GM23338 (cell line): ENCODE results near the gene SLC2A9.

ENCODE experiments used
- CREB1 ChIP-seq: fragments of 250-450 bp; sonication (Bioruptor Pico); IDR thresholded peaks from 2 replicates; pipeline ENCODE4 v1.5.0; 2020; ENCODE audit warnings: low read depth, mild to moderate bottlenecking, moderate library complexity
- EZH2 ChIP-seq: fragments of 200-600 bp; sonication (generic); IDR thresholded peaks from one replicate; pipeline ENCODE4 v1.8.0; 2017; ENCODE audit warnings: antibody characterized with exemption, mild to moderate bottlenecking, low read depth; ENCODE audit not compliant: unreplicated experiment
- EZH2phosphoT487 ChIP-seq: fragments of 200-600 bp; sonication (generic); IDR thresholded peaks from one replicate; pipeline ENCODE4 v1.8.1; 2018; ENCODE audit warnings: antibody characterized with exemption; ENCODE audit not compliant: unreplicated experiment
- NANOG ChIP-seq: IDR thresholded peaks from 2 replicates; pipeline ENCODE4 v1.6.1; 2016; ENCODE audit warnings: antibody characterized with exemption, borderline replicate concordance
- POLR2AphosphoS5 ChIP-seq: IDR thresholded peaks from 2 replicates; pipeline ENCODE4 v1.6.1; 2016; ENCODE audit warnings: antibody characterized with exemption, low read depth
- STAT1 ChIP-seq: IDR thresholded peaks from one replicate; pipeline ENCODE4 v1.6.1; 2016; ENCODE audit warnings: antibody characterized with exemption; ENCODE audit not compliant: unreplicated experiment
- ZNF114 ChIP-seq: fragments of 250-450 bp; sonication (Bioruptor Pico); IDR thresholded peaks from 2 replicates; pipeline ENCODE4 v1.5.0; 2020; ENCODE audit warnings: mild to moderate bottlenecking, moderate library complexity
- TF ChIP-seq, protein P1 (sequence below), 2 experiments: fragments of 200-600 bp in 1 of 2; sonication (generic) in 1 of 2; conservative IDR thresholded peaks; 2 replicates each; pipeline versions ENCODE4 v1.5.1 to v1.6.1; 2016 to 2017; ENCODE audit warnings: antibody characterized with exemption in 2 of 2, low read depth in 2 of 2, mild to moderate bottlenecking in 2 of 2, moderate library complexity in 1 of 2
- TF ChIP-seq, protein P2 (sequence below): IDR thresholded peaks from one replicate; pipeline ENCODE4 v1.6.1; 2018; ENCODE audit warnings: antibody characterized with exemption; ENCODE audit not compliant: unreplicated experiment
- TF ChIP-seq, protein P3 (sequence below): IDR thresholded peaks from 2 replicates; pipeline ENCODE4 v1.6.1; 2016; ENCODE audit warnings: antibody characterized with exemption
- TF ChIP-seq, protein P4 (sequence below): fragments of 250-450 bp; sonication (Bioruptor Pico); IDR thresholded peaks from 2 replicates; pipeline ENCODE4 v1.5.0; 2020; ENCODE audit warnings: mild to moderate bottlenecking, moderate library complexity

DNA sequence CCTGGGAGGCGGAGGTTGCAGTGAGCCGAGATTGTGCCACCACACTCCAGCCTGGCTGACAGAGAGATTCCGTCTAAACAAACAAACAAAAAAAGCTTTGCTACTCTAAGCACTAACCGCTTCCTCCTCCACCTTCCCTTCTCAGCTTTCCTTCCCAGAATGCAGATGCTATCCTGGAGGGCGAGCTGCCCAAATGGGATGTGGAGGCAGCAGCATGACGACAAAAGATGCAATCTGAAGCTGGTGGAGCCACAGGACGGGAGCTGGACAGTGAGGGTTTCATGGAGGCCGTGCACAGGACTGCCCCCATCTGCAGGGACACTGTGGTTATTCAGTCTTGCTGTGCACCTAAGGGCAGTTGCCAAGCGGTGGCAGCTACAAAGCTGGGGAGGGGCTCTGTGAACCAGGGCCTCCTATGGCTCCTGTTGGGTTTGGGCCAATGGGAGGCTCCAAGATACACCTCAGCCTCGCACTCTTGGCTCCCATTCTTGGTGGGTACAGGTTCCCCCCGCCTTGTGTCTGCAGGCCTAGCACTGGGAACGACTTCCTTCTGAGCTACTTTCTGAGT lies 47.9 kb upstream of the SLC2A9 start:
- no peak for TF ChIP-seq EZH2phosphoT487
- TF ChIP-seq, protein P1, sequence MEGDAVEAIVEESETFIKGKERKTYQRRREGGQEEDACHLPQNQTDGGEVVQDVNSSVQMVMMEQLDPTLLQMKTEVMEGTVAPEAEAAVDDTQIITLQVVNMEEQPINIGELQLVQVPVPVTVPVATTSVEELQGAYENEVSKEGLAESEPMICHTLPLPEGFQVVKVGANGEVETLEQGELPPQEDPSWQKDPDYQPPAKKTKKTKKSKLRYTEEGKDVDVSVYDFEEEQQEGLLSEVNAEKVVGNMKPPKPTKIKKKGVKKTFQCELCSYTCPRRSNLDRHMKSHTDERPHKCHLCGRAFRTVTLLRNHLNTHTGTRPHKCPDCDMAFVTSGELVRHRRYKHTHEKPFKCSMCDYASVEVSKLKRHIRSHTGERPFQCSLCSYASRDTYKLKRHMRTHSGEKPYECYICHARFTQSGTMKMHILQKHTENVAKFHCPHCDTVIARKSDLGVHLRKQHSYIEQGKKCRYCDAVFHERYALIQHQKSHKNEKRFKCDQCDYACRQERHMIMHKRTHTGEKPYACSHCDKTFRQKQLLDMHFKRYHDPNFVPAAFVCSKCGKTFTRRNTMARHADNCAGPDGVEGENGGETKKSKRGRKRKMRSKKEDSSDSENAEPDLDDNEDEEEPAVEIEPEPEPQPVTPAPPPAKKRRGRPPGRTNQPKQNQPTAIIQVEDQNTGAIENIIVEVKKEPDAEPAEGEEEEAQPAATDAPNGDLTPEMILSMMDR (conservative IDR thresholded peaks at IDR 0.05; ENCODE audit: low read depth in 2 of 2) = no peak
- TF ChIP-seq POLR2AphosphoS5 = no peak
- TF ChIP-seq, protein P2, sequence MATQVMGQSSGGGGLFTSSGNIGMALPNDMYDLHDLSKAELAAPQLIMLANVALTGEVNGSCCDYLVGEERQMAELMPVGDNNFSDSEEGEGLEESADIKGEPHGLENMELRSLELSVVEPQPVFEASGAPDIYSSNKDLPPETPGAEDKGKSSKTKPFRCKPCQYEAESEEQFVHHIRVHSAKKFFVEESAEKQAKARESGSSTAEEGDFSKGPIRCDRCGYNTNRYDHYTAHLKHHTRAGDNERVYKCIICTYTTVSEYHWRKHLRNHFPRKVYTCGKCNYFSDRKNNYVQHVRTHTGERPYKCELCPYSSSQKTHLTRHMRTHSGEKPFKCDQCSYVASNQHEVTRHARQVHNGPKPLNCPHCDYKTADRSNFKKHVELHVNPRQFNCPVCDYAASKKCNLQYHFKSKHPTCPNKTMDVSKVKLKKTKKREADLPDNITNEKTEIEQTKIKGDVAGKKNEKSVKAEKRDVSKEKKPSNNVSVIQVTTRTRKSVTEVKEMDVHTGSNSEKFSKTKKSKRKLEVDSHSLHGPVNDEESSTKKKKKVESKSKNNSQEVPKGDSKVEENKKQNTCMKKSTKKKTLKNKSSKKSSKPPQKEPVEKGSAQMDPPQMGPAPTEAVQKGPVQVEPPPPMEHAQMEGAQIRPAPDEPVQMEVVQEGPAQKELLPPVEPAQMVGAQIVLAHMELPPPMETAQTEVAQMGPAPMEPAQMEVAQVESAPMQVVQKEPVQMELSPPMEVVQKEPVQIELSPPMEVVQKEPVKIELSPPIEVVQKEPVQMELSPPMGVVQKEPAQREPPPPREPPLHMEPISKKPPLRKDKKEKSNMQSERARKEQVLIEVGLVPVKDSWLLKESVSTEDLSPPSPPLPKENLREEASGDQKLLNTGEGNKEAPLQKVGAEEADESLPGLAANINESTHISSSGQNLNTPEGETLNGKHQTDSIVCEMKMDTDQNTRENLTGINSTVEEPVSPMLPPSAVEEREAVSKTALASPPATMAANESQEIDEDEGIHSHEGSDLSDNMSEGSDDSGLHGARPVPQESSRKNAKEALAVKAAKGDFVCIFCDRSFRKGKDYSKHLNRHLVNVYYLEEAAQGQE = no peak
- TF ChIP-seq EZH2 = no peak
- TF ChIP-seq CREB1 = no peak
- TF ChIP-seq NANOG = no peak
- TF ChIP-seq, protein P3, sequence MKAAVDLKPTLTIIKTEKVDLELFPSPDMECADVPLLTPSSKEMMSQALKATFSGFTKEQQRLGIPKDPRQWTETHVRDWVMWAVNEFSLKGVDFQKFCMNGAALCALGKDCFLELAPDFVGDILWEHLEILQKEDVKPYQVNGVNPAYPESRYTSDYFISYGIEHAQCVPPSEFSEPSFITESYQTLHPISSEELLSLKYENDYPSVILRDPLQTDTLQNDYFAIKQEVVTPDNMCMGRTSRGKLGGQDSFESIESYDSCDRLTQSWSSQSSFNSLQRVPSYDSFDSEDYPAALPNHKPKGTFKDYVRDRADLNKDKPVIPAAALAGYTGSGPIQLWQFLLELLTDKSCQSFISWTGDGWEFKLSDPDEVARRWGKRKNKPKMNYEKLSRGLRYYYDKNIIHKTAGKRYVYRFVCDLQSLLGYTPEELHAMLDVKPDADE = no peak
- no peak for TF ChIP-seq ZNF114 (CRISPR knock-in tag)
- no peak for TF ChIP-seq STAT1
- TF ChIP-seq, protein P4, sequence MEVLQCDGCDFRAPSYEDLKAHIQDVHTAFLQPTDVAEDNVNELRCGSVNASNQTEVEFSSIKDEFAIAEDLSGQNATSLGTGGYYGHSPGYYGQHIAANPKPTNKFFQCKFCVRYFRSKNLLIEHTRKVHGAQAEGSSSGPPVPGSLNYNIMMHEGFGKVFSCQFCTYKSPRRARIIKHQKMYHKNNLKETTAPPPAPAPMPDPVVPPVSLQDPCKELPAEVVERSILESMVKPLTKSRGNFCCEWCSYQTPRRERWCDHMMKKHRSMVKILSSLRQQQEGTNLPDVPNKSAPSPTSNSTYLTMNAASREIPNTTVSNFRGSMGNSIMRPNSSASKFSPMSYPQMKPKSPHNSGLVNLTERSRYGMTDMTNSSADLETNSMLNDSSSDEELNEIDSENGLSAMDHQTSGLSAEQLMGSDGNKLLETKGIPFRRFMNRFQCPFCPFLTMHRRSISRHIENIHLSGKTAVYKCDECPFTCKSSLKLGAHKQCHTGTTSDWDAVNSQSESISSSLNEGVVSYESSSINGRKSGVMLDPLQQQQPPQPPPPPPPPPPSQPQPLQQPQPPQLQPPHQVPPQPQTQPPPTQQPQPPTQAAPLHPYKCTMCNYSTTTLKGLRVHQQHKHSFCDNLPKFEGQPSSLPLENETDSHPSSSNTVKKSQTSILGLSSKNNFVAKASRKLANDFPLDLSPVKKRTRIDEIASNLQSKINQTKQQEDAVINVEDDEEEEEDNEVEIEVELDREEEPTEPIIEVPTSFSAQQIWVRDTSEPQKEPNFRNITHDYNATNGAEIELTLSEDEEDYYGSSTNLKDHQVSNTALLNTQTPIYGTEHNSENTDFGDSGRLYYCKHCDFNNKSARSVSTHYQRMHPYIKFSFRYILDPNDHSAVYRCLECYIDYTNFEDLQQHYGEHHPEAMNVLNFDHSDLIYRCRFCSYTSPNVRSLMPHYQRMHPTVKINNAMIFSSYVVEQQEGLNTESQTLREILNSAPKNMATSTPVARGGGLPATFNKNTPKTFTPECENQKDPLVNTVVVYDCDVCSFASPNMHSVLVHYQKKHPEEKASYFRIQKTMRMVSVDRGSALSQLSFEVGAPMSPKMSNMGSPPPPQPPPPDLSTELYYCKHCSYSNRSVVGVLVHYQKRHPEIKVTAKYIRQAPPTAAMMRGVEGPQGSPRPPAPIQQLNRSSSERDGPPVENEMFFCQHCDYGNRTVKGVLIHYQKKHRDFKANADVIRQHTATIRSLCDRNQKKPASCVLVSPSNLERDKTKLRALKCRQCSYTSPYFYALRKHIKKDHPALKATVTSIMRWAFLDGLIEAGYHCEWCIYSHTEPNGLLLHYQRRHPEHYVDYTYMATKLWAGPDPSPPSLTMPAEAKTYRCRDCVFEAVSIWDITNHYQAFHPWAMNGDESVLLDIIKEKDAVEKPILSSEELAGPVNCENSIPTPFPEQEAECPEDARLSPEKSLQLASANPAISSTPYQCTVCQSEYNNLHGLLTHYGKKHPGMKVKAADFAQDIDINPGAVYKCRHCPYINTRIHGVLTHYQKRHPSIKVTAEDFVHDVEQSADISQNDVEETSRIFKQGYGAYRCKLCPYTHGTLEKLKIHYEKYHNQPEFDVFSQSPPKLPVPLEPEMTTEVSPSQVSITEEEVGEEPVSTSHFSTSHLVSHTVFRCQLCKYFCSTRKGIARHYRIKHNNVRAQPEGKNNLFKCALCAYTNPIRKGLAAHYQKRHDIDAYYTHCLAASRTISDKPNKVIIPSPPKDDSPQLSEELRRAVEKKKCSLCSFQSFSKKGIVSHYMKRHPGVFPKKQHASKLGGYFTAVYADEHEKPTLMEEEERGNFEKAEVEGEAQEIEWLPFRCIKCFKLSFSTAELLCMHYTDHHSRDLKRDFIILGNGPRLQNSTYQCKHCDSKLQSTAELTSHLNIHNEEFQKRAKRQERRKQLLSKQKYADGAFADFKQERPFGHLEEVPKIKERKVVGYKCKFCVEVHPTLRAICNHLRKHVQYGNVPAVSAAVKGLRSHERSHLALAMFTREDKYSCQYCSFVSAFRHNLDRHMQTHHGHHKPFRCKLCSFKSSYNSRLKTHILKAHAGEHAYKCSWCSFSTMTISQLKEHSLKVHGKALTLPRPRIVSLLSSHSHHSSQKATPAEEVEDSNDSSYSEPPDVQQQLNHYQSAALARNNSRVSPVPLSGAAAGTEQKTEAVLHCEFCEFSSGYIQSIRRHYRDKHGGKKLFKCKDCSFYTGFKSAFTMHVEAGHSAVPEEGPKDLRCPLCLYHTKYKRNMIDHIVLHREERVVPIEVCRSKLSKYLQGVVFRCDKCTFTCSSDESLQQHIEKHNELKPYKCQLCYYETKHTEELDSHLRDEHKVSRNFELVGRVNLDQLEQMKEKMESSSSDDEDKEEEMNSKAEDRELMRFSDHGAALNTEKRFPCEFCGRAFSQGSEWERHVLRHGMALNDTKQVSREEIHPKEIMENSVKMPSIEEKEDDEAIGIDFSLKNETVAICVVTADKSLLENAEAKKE = no peak
